GM12875 (cell line): ENCODE measurements around the gene HS6ST1.

ENCODE experiments used
- H3K4me3 ChIP-seq: one replicate; pipeline ENCODE4 v1.5.1; 2011; ENCODE audit warnings: low read depth, low read length, control low read depth
- CTCF ChIP-seq: IDR thresholded peaks from 2 replicates; pipeline ENCODE4 v1.5.1; 2011; ENCODE audit warnings: low read depth, mild to moderate bottlenecking, control low read depth, inconsistent platforms, low read length, moderate library complexity, borderline replicate concordance; ENCODE audit not compliant: insufficient read depth

The HS6ST1 gene

GRCh38 chr2:128304330-128304714, 14.3 kb downstream of the HS6ST1 start:
- no peak for TF ChIP-seq CTCF
- no peak overlapping the region for H3K4me3 ChIP-seq

- no peak for TF ChIP-seq CTCF
- no peak overlapping the region for H3K4me3 ChIP-seq
Measured at GRCh38 chr2:128303911-128304310, 14.8 kb downstream of the HS6ST1 start.

- no peak overlapping the region for H3K4me3 ChIP-seq
- TF ChIP-seq CTCF: no peak
Measured at GRCh38 chr2:128303095-128303791, 15.4 kb downstream of the HS6ST1 start.

GRCh38 chr2:128302744-128303067, 16.0 kb downstream of the HS6ST1 start:
- no peak for TF ChIP-seq CTCF
- H3K4me3 ChIP-seq: no peak overlapping the region

- no peak overlapping the region for H3K4me3 ChIP-seq
- TF ChIP-seq CTCF: no peak
Measured at GRCh38 chr2:128302011-128302743, 16.5 kb downstream of the HS6ST1 start.

GRCh38 chr2:128301501-128301966, 17.1 kb downstream of the HS6ST1 start:
- H3K4me3 ChIP-seq: no peak overlapping the region
- TF ChIP-seq CTCF: no peak

- TF ChIP-seq CTCF: no peak
- H3K4me3 ChIP-seq: no peak overlapping the region
Measured at GRCh38 chr2:128301021-128301420, 17.6 kb downstream of the HS6ST1 start.
